ENCODE measurements around the gene CFAP300.

- no peak for TF ChIP-seq CTCF (IDR thresholded peaks at IDR 0.05)
- TF ChIP-seq POLR2A (IDR thresholded peaks at IDR 0.05) = no peak
Observed at GRCh38 chr11:102099755-102100154, 52.5 kb downstream of the CFAP300 start.

Measured in body of pancreas (tissue), 4 donors.